Measurements from ENCODE around the gene HCN3. TPM values are rescaled to one million over a fixed set of nuclear protein-coding genes. Genes with fewer than 3 reads are reported as not detected.
A peak's percentile ranks its signal among the peaks of the same experiment; 100 is the strongest.

The HCN3 gene
- total RNA-seq, 4 donors from 2014 or later = 13.0 to 34.0 (median 22.2) TPM

GRCh38 chr1:155319536-155319935 lies 42.3 kb downstream of the HCN3 start:
- intact Hi-C loops (cut with DNase I; ENCODE audit: low total_unique reads) = no loop called here
- H3K4me1 ChIP-seq = peaks cover 9 to 41% (median 32%) of the 10 kb centered on the region in 4 donors
- in situ Hi-C loops (cut with MboI; ENCODE audit: low pct_ligation_motif_present in 1 of 4, low pct_unique_long_range_greater_than_20kb in 1 of 4, low sequenced_read_pairs in 3 of 4) = loop anchor here in 2 of 4 donors (10.0 kb wide), 1 partner anchor 65 kb away; the partner anchor contains the start of gene ENTREP3 (in 2 of the 2)
- no peak for DNase-seq
- H3K4me3 ChIP-seq = no peak overlapping the region
- H3K9me3 ChIP-seq = no peaks in the 10 kb centered on the region
- peak overlapping the region in 1 of 4 donors; percentile 100 for H3K27ac ChIP-seq
- H3K36me3 ChIP-seq = no peaks in the 10 kb centered on the region
- TF ChIP-seq EP300 (IDR thresholded peaks at IDR 0.05; ENCODE audit: low read depth) = no peak
- no peak for TF ChIP-seq POLR2A (IDR thresholded peaks at IDR 0.05)
- no peak for TF ChIP-seq POLR2AphosphoS5 (IDR thresholded peaks at IDR 0.05)
- TF ChIP-seq CTCF (IDR thresholded peaks at IDR 0.05) = no peak
- WGBS, 2 donors (ENCODE audit: low coverage in 1 of 2) = 89% methylated on average over 5 of the region's 5 CpGs; no CpG with 5 or more reads in 1 of the 2 donors
- H3K27me3 ChIP-seq = no peaks in the 10 kb centered on the region

GRCh38 chr1:155320252-155320651 lies 43.0 kb downstream of the HCN3 start:
- intact Hi-C loops (cut with DNase I; ENCODE audit: low total_unique reads) = loop anchor here (5.0 kb wide), 1 partner anchor 43 kb away; the partner anchor contains the start of gene HCN3
- Histone ChIP-seq H3K36me3 (no peaks in the 10 kb centered on the region), H3K27me3 (no peaks in the 10 kb centered on the region), H3K27ac (peak overlapping the region; percentile 98 to 100 (median 100)), H3K4me3 (peak overlapping the region in 3 of 4 donors; percentile 26 to 79 (median 31)), H3K9me3 (no peaks in the 10 kb centered on the region), H3K4me1 (peaks cover 9 to 43% (median 33%) of the 10 kb centered on the region in 4 donors)
- TF ChIP-seq POLR2AphosphoS5 (IDR thresholded peaks at IDR 0.05) = no peak
- TF ChIP-seq CTCF (IDR thresholded peaks at IDR 0.05) = no peak
- TF ChIP-seq EP300 (IDR thresholded peaks at IDR 0.05; ENCODE audit: low read depth) = no peak
- TF ChIP-seq POLR2A (IDR thresholded peaks at IDR 0.05) = no peak
- no peak for DNase-seq
- in situ Hi-C loops (cut with MboI; ENCODE audit: low pct_ligation_motif_present in 1 of 4, low pct_unique_long_range_greater_than_20kb in 1 of 4, low sequenced_read_pairs in 3 of 4) = loop anchor here (5.0 to 10.0 kb wide), 3 partner anchors 43 to 55 kb away; partner anchors contain the start of genes HCN3 (in 3 of the 4), CLK2 (in 2 of the 4) and SCAMP3 (in 1 of the 4)
- 32% methylated on average over 11 of the region's 11 CpGs; no CpG with 5 or more reads in 1 of the 2 donors for WGBS, 2 donors (ENCODE audit: low coverage in 1 of 2)

GRCh38 chr1:155320661-155321617 lies 43.7 kb downstream of the HCN3 start, which contains the start of gene RUSC1:
Gene RUSC1, plus strand, starts transcription at chr1:155320894. Its CDS starts 880 bp downstream, at chr1:155321774.
- 0 to 14% methylated on average over 4 to 48 of the region's 51 CpGs for WGBS, 2 donors (ENCODE audit: low coverage in 1 of 2)
- TF ChIP-seq CTCF (IDR thresholded peaks at IDR 0.05) = no peak
- TF ChIP-seq POLR2AphosphoS5 (IDR thresholded peaks at IDR 0.05) = peak; percentile 69 to 71 (median 71)
- TF ChIP-seq POLR2A (IDR thresholded peaks at IDR 0.05) = peak; percentile 57
- TF ChIP-seq EP300 (IDR thresholded peaks at IDR 0.05; ENCODE audit: low read depth) = no peak
- no peaks in the 10 kb centered on the region for H3K27me3 ChIP-seq
- H3K4me1 ChIP-seq = peaks cover 14 to 50% (median 40%) of the 10 kb centered on the region in 4 donors
- peak within 1 kb of the TSS; percentile 26 to 79 (median 57) for H3K4me3 ChIP-seq
- DNase-seq = peak; percentile 87
- no peaks in the 10 kb centered on the region for H3K9me3 ChIP-seq
- intact Hi-C loops (cut with DNase I; ENCODE audit: low total_unique reads) = loop anchor here (5.0 kb wide), 1 partner anchor 44 kb away; the partner anchor contains the start of gene HCN3
- no peaks in the 10 kb centered on the region for H3K36me3 ChIP-seq
- peak within 1 kb of the TSS; percentile 98 to 100 (median 100) for H3K27ac ChIP-seq
- in situ Hi-C loops (cut with MboI; ENCODE audit: low pct_ligation_motif_present in 1 of 4, low pct_unique_long_range_greater_than_20kb in 1 of 4, low sequenced_read_pairs in 3 of 4) = loop anchor here (5.0 to 10.0 kb wide), 3 partner anchors 44 to 56 kb away; partner anchors contain the start of genes HCN3 (in 3 of the 4), CLK2 (in 2 of the 4) and SCAMP3 (in 1 of the 4)

Measured in transverse colon (tissue), 4 donors.